ENCODE measurements around the gene EBLN2. TPM values are rescaled to one million over a fixed set of nuclear protein-coding genes. Genes with fewer than 3 reads are reported as not detected.

EBLN2 gene
- total and polyA plus RNA-seq, 2 donors (not counting 3 experiments of a cell fraction or from before 2014, with no cell fraction given), result 2.5 to 7.3 TPM

DNA sequence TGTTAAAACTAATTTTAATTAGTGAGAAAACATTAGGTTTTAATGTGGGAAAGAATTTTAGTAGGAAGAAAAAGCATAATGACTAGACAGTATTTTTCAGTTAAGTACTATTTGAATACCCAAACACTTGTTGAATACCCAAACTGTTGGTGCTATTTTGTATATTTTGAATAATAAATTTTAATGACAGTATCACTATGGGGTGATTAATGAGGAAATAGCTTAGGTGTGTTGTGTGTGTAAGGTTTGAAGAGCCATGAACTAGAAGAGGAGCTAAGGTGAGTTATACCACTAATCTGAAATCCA is 4.7 kb upstream of the EBLN2 start:
- Histone ChIP-seq H3K4me1 (ENCODE audit: control insufficient read depth, extremely low read depth, insufficient read depth, low read length) (peaks cover 4% of the 10 kb centered on the region), H3K27me3 (ENCODE audit: control insufficient read depth in 2 of 2, insufficient read depth in 2 of 2, low read length in 2 of 2) (no peaks in the 10 kb centered on the region), H4K20me1 (replicated peaks; ENCODE audit: control insufficient read depth, extremely low read depth, insufficient read depth, low read length) (peaks cover 16% of the 10 kb centered on the region), H3K4me3 (replicated peaks in 1 of 3; ENCODE audit: insufficient read depth in 1 of 3, low read depth in 1 of 3, low read length in 3 of 3) (no peak overlapping the region), H3K79me2 (ENCODE audit: control insufficient read depth, insufficient read depth, low read length) (peaks cover 29% of the 10 kb centered on the region), H3K9me1 (replicated peaks; ENCODE audit: control insufficient read depth, extremely low read depth, insufficient read depth, low read length) (no peaks in the 10 kb centered on the region), H3K36me3 (ENCODE audit: control insufficient read depth in 2 of 2, extremely low read depth in 1 of 2, insufficient read depth in 2 of 2, low read length in 2 of 2) (peaks cover 3% of the 10 kb centered on the region in 2 experiments), H2AFZ (ENCODE audit: low read depth, low read length) (no peak overlapping the region), H3K4me2 (ENCODE audit: insufficient read depth, low read length) (no peak overlapping the region), H3K9me3 (replicated peaks; ENCODE audit: control insufficient read depth, insufficient read depth, low read length) (no peaks in the 10 kb centered on the region), H3K9ac (replicated peaks; ENCODE audit: extremely low read depth, insufficient read depth, low read length) (no peak overlapping the region), H3K27ac (ENCODE audit: insufficient read depth, low read depth, low read length) (no peak overlapping the region)
- dilution Hi-C loops (cut with MboI; ENCODE audit: extremely low pct_ligation_motif_present, low sequenced_read_pairs) (no loop called here), intact Hi-C loops (cut with micrococcal nuclease) (loop anchor here (1.0 to 2.0 kb wide), 3 partner anchors 60 to 205 kb away; partner anchors contain the start of gene PPP4R2)
- FAIRE-seq (no peak), DNase-seq (ENCODE audit: low read depth, low spot score) (no peak)
- no TSS peak for BruUV-seq (replicated peaks)
- TF ChIP-seq MYC (IDR thresholded peaks at IDR 0.05; ENCODE audit: low read depth, low read length) (no peak), POLR2A (IDR thresholded peaks at IDR 0.05; ENCODE audit: low read depth, low read length) (no peak), JUN (IDR thresholded peaks at IDR 0.05; ENCODE audit: borderline replicate concordance, insufficient read depth, insufficient read length, low read depth) (no peak), EZH2 (IDR thresholded peaks at IDR 0.05; ENCODE audit: borderline replicate concordance, low read depth, low read length, severe bottlenecking) (no peak), GATA2 (IDR thresholded peaks at IDR 0.05; ENCODE audit: insufficient read depth, insufficient read length, low read depth, low read length) (no peak)
- TF ChIP-seq, protein P1, sequence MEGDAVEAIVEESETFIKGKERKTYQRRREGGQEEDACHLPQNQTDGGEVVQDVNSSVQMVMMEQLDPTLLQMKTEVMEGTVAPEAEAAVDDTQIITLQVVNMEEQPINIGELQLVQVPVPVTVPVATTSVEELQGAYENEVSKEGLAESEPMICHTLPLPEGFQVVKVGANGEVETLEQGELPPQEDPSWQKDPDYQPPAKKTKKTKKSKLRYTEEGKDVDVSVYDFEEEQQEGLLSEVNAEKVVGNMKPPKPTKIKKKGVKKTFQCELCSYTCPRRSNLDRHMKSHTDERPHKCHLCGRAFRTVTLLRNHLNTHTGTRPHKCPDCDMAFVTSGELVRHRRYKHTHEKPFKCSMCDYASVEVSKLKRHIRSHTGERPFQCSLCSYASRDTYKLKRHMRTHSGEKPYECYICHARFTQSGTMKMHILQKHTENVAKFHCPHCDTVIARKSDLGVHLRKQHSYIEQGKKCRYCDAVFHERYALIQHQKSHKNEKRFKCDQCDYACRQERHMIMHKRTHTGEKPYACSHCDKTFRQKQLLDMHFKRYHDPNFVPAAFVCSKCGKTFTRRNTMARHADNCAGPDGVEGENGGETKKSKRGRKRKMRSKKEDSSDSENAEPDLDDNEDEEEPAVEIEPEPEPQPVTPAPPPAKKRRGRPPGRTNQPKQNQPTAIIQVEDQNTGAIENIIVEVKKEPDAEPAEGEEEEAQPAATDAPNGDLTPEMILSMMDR (IDR thresholded peaks at IDR 0.05; ENCODE audit: extremely low read depth in 1 of 2, insufficient read depth in 1 of 2, low read depth in 1 of 2, low read length in 2 of 2), result no peak
- POLR2A ChIA-PET, result interaction anchor here (1.0 kb wide), 1 partner anchor 9 kb away, joined by 5 read pairs; no protein-coding TSS in a partner anchor
- CTCF ChIA-PET, result interaction anchor here (0.6 to 6.5 kb wide), 34 partner anchors 10 to 1101 kb away, joined by 3 to 91 read pairs (median 4); partner anchors contain the start of genes GXYLT2, PPP4R2 and SHQ1

DNA sequence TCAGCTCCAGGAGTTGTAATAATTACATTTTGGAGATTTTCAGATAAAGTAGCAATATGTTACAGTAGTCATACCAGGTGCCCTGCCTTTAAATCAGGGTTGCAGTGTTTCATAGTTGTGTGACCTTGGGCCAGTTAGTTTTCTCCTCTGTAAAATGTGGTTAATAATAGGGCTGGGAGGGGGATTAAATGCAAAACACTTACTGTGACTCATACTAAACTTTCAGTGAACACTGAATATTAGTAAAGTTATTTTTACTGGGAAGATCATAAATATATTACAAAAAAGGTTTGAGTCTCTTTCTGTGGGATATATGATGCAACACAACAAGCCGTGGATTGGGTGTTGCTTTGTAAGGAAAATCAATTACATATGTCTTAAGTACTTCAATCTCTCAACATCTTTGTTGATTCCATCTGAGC is 1.1 kb upstream of the EBLN2 start:
- Histone ChIP-seq H3K9ac (replicated peaks; ENCODE audit: extremely low read depth, insufficient read depth, low read length) (no peak overlapping the region), H3K79me2 (ENCODE audit: control insufficient read depth, insufficient read depth, low read length) (peaks cover 26% of the 10 kb centered on the region), H3K36me3 (ENCODE audit: control insufficient read depth in 2 of 2, extremely low read depth in 1 of 2, insufficient read depth in 2 of 2, low read length in 2 of 2) (peaks cover 9 to 19% of the 10 kb centered on the region in 2 experiments), H2AFZ (ENCODE audit: low read depth, low read length) (no peak overlapping the region), H3K4me3 (replicated peaks in 1 of 3; ENCODE audit: insufficient read depth in 1 of 3, low read depth in 1 of 3, low read length in 3 of 3) (no peak overlapping the region), H3K4me2 (ENCODE audit: insufficient read depth, low read length) (no peak overlapping the region), H3K4me1 (ENCODE audit: control insufficient read depth, extremely low read depth, insufficient read depth, low read length) (peaks cover 4% of the 10 kb centered on the region), H3K27me3 (ENCODE audit: control insufficient read depth in 2 of 2, insufficient read depth in 2 of 2, low read length in 2 of 2) (no peaks in the 10 kb centered on the region), H3K9me1 (replicated peaks; ENCODE audit: control insufficient read depth, extremely low read depth, insufficient read depth, low read length) (no peaks in the 10 kb centered on the region), H4K20me1 (replicated peaks; ENCODE audit: control insufficient read depth, extremely low read depth, insufficient read depth, low read length) (peaks cover 14% of the 10 kb centered on the region), H3K27ac (ENCODE audit: insufficient read depth, low read depth, low read length) (no peak overlapping the region), H3K9me3 (replicated peaks; ENCODE audit: control insufficient read depth, insufficient read depth, low read length) (no peaks in the 10 kb centered on the region)
- dilution Hi-C loops (cut with MboI; ENCODE audit: extremely low pct_ligation_motif_present, low sequenced_read_pairs), result no loop called here
- no peak for TF ChIP-seq JUN (IDR thresholded peaks at IDR 0.05; ENCODE audit: borderline replicate concordance, insufficient read depth, insufficient read length, low read depth)
- no peak for TF ChIP-seq POLR2AphosphoS5 (IDR thresholded peaks at IDR 0.05; ENCODE audit: insufficient read depth, low read depth, low read length)
- TF ChIP-seq, protein P2, sequence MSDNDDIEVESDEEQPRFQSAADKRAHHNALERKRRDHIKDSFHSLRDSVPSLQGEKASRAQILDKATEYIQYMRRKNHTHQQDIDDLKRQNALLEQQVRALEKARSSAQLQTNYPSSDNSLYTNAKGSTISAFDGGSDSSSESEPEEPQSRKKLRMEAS (IDR thresholded peaks at IDR 0.05; ENCODE audit: insufficient read depth, insufficient read length), result no peak
- no peak for TF ChIP-seq POLR2A (IDR thresholded peaks at IDR 0.05; ENCODE audit: low read depth, low read length)
- no peak for TF ChIP-seq EZH2 (IDR thresholded peaks at IDR 0.05; ENCODE audit: borderline replicate concordance, low read depth, low read length, severe bottlenecking)
- TF ChIP-seq GATA2 (IDR thresholded peaks at IDR 0.05; ENCODE audit: insufficient read depth, insufficient read length, low read depth, low read length), result no peak
- TF ChIP-seq FOS (IDR thresholded peaks at IDR 0.05; ENCODE audit: borderline replicate concordance, insufficient read depth, low read length), result no peak
- TF ChIP-seq, protein P1 (IDR thresholded peaks at IDR 0.05; ENCODE audit: extremely low read depth in 1 of 2, insufficient read depth in 1 of 2, low read depth in 1 of 2, low read length in 2 of 2), result no peak
- CTCF ChIA-PET, result interaction anchor here (6.5 kb wide), 1 partner anchor 211 kb away, joined by 80 read pairs; the partner anchor contains the start of gene SHQ1
- FAIRE-seq (no peak), DNase-seq (ENCODE audit: low read depth, low spot score) (no peak)
- intact Hi-C loops (cut with micrococcal nuclease), result no loop called here
- POLR2A ChIA-PET, result no interaction called here
- no TSS peak for BruUV-seq (replicated peaks)
